HCT116 (cell line): Measurements from ENCODE around the gene STON2. TPM values are rescaled to one million over a fixed set of nuclear protein-coding genes. Genes with fewer than 3 reads are reported as not detected.

Experiments used
- ATAC-seq: fragments of 200-7000 bp; cut with Tn5 transposase; 2 replicates; pipeline ENCODE4 v1.9.1; 2020; ENCODE audit warnings: mild to moderate bottlenecking, moderate library complexity
- BruUV-seq: library from RNA; stranded (reverse); fragments of 400-500 nt; replicated peaks from 2 replicates; lab custom pipeline; 2021; lab: Mats Ljungman, UMichigan
- CTCF ChIA-PET: fragments of 300-600 bp; sonication (Branson Sonifier 250); formaldehyde crosslinking; loops from one replicate; lab custom pipeline; 2021; ENCODE audit warnings: antibody characterized with exemption; lab: Charles Lee
- POLR2A ChIA-PET: fragments of 300-600, 350-600 bp; sonication (Branson Sonifier 250); formaldehyde crosslinking; loops from one replicate; lab custom pipeline; 2021; ENCODE audit warnings: antibody characterized with exemption; lab: Charles Lee
- RAD21 ChIA-PET, 2 experiments: fragments of 300-600 bp; sonication (Branson Sonifier 250); formaldehyde crosslinking; loops; one replicate each; lab custom pipeline; 2023; ENCODE audit warnings: low total read pairs in 2 of 2; ENCODE audit not compliant: uncharacterized antibody in 2 of 2, unreplicated experiment in 2 of 2, low non-redundant PET in 1 of 2; lab: Charles Lee
- DNase-seq: peaks from one replicate; pipeline ENCODE4 v3.0.0-alpha.2; 2010; ENCODE audit warnings: low read depth, low spot score
- H2AFZ ChIP-seq: fragments of 200-600 bp; shearing (Covaris generic), sonication (generic); 2 replicates; pipeline ENCODE4 v1.6.1; 2017; ENCODE audit warnings: low read depth, mixed run types, mixed read lengths, antibody characterized with exemption, low read length; ENCODE audit not compliant: poor library complexity, severe bottlenecking
- H3K27ac ChIP-seq: 2 replicates; pipeline ENCODE4 v1.5.1; 2012; ENCODE audit warnings: low read depth, low read length
- H3K27me3 ChIP-seq: fragments of 200-600 bp; sonication (generic); 2 replicates; pipeline ENCODE4 v1.6.1; 2016; ENCODE audit warnings: mixed run types, low read length, mixed read lengths; ENCODE audit not compliant: insufficient read depth
- H3K36me3 ChIP-seq, 2 experiments: fragments of 200-500 bp in 1 of 2; fragments of 200-600 bp in 1 of 2; sonication (Bioruptor generic) in 1 of 2; sonication (generic) in 1 of 2; 2 replicates each; pipeline versions ENCODE4 v1.5.1 to v1.6.1; 2014 to 2016; ENCODE audit warnings: low read length in 2 of 2, inconsistent platforms in 1 of 2, mixed read lengths in 1 of 2, mixed run types in 1 of 2; ENCODE audit not compliant: insufficient read depth in 2 of 2, control insufficient read depth in 1 of 2
- H3K4me1 ChIP-seq, 2 experiments: fragments of 200-600 bp in 1 of 2; sonication (generic) in 1 of 2; 2 replicates each; pipeline versions ENCODE4 v1.5.1 to v1.6.1; 2012 to 2017; ENCODE audit warnings: low read length in 2 of 2, inconsistent platforms in 1 of 2, mild to moderate bottlenecking in 1 of 2, mixed read lengths in 1 of 2, mixed run types in 1 of 2, moderate library complexity in 1 of 2; ENCODE audit not compliant: insufficient read depth in 2 of 2, control insufficient read depth in 1 of 2
- H3K4me2 ChIP-seq: fragments of 200-600 bp; sonication (generic); 2 replicates; pipeline ENCODE4 v1.6.1; 2017; ENCODE audit warnings: mixed run types, low read length, mixed read lengths
- H3K4me3 ChIP-seq, 2 experiments: fragments of 200-600 bp in 1 of 2; sonication (generic) in 1 of 2; replicated peaks in 1 of 2; 2 replicates each; pipeline ENCODE4 v1.5.1; 2011 to 2016; ENCODE audit warnings: low read length in 2 of 2, control low read depth in 1 of 2, low read depth in 1 of 2, mild to moderate bottlenecking in 1 of 2, mixed read lengths in 1 of 2, mixed run types in 1 of 2
- H3K79me2 ChIP-seq: fragments of 200-600 bp; sonication (generic); 2 replicates; pipeline ENCODE4 v1.6.1; 2017; ENCODE audit warnings: mild to moderate bottlenecking, mixed run types, low read length, moderate library complexity, mixed read lengths; ENCODE audit not compliant: insufficient read depth
- H3K9ac ChIP-seq: fragments of 200-600 bp; sonication (generic); 2 replicates; pipeline ENCODE4 v1.6.1; 2016; ENCODE audit warnings: low read length, mixed read lengths
- H3K9me2 ChIP-seq: fragments of 200-600 bp; sonication (generic), shearing (Covaris generic); 2 replicates; pipeline ENCODE4 v1.6.1; 2017; ENCODE audit warnings: mixed run types, mild to moderate bottlenecking, moderate library complexity; ENCODE audit not compliant: insufficient read depth
- H3K9me3 ChIP-seq, 2 experiments: fragments of 200-500 bp in 1 of 2; fragments of 200-600 bp in 1 of 2; sonication (Bioruptor generic) in 1 of 2; sonication (generic) in 1 of 2; 2 replicates each; pipeline ENCODE4 v1.6.1; 2014 to 2017; ENCODE audit warnings: low read length in 2 of 2, mixed read lengths in 2 of 2, inconsistent platforms in 1 of 2, low read depth in 1 of 2, mild to moderate bottlenecking in 1 of 2, mixed run types in 1 of 2, moderate library complexity in 1 of 2; ENCODE audit not compliant: control insufficient read depth in 1 of 2, insufficient read depth in 1 of 2
- H4K20me1 ChIP-seq: fragments of 200-600 bp; sonication (generic), shearing (Covaris generic); 2 replicates; pipeline ENCODE4 v1.6.1; 2017; ENCODE audit warnings: mixed run types, mild to moderate bottlenecking, moderate library complexity; ENCODE audit not compliant: insufficient read depth
- CEBPB ChIP-seq: IDR thresholded peaks from 2 replicates; pipeline ENCODE4 v1.6.1; 2012; ENCODE audit warnings: low read depth
- EGR1 ChIP-seq: IDR thresholded peaks from 2 replicates; pipeline ENCODE4 v1.6.1; 2012; ENCODE audit warnings: low read depth
- ELF1 ChIP-seq: IDR thresholded peaks from 2 replicates; pipeline ENCODE4 v1.6.1; 2012; ENCODE audit warnings: low read depth, borderline replicate concordance
- EZH2 ChIP-seq: fragments of 200-600 bp; sonication (generic); IDR thresholded peaks from 2 replicates; pipeline ENCODE4 v1.6.1; 2017; ENCODE audit warnings: antibody characterized with exemption, mixed run types
- EZH2phosphoT487 ChIP-seq: fragments of 200-600 bp; IDR thresholded peaks from 2 replicates; pipeline ENCODE4 v1.6.1; 2018; ENCODE audit warnings: antibody characterized with exemption, borderline replicate concordance
- FOSL1 ChIP-seq: IDR thresholded peaks from 2 replicates; pipeline ENCODE4 v1.6.1; 2012; ENCODE audit warnings: low read depth
- JUND ChIP-seq: IDR thresholded peaks from 2 replicates; pipeline ENCODE4 v1.6.1; 2012
- POLR2A ChIP-seq: IDR thresholded peaks from 2 replicates; pipeline ENCODE4 v1.7.0; 2011; ENCODE audit warnings: borderline replicate concordance; ENCODE audit not compliant: insufficient read depth, insufficient read length; ENCODE audit errors: extremely low read depth
- POLR2AphosphoS5 ChIP-seq: IDR thresholded peaks from 2 replicates; pipeline ENCODE4 v1.6.1; 2011; ENCODE audit warnings: mild to moderate bottlenecking, low read depth, low read length, moderate library complexity
- SIN3A ChIP-seq: IDR thresholded peaks from 2 replicates; pipeline ENCODE4 v1.6.1; 2012; ENCODE audit warnings: low read depth
- YY1 ChIP-seq: IDR thresholded peaks from 2 replicates; pipeline ENCODE4 v1.6.1; 2011; ENCODE audit warnings: low read length, low read depth, moderate library complexity, mild to moderate bottlenecking; ENCODE audit not compliant: insufficient replicate concordance; ENCODE audit errors: extremely low read depth
- ZFX ChIP-seq: fragments of 450-650 bp; IDR thresholded peaks from 2 replicates; pipeline ENCODE4 v1.6.1; 2017
- intact Hi-C: fragments of 100-400 bp; cut with micrococcal nuclease; formaldehyde crosslinking; loops from 2 replicates; pipeline ENCODE4 v1.10.0; 2022
- total RNA-seq: library from RNA; stranded (reverse); gene quantifications from one replicate; pipeline ENCODE4 v1.2.1, GENCODE V29; 2021; ENCODE audit not compliant: unreplicated experiment
- TF ChIP-seq, protein P1 (sequence below): IDR thresholded peaks from 2 replicates; pipeline ENCODE4 v1.6.1; 2012
- TF ChIP-seq, protein P2 (sequence below): IDR thresholded peaks from 2 replicates; pipeline ENCODE4 v1.6.1; 2012; ENCODE audit warnings: low read depth
- TF ChIP-seq, protein P3 (sequence below): IDR thresholded peaks from 2 replicates; pipeline ENCODE4 v1.6.1; 2012
- TF ChIP-seq, protein P4 (sequence below): IDR thresholded peaks from 2 replicates; pipeline ENCODE4 v1.6.1; 2011; ENCODE audit warnings: mild to moderate bottlenecking, low read length, moderate library complexity; ENCODE audit not compliant: insufficient replicate concordance; ENCODE audit errors: extremely low read depth

STON2 gene
- total RNA-seq, 1 experiment from 2014 or later = 4.1 TPM

DNA sequence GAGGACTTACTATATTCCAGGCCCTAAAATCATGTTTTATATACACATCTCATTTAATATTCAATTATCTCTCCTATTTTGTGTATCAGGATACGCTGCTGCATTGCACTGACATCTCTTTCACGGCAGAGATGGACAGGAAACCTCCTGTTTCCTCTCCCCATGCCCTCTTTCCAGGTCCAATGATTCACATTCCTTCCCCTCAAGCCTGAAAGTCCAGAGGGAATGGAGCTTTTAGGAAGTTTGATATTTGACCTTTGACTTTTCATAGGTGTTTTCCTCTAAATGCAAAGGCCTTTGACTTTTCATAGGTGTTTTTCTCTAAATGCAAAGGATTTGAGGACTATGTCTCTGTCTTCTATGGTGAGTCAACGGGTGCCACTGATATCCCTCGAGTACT is 89.5 kb downstream of the STON2 start:
- no peaks in the 10 kb centered on the region for H3K4me1 ChIP-seq
- no peaks in the 10 kb centered on the region for H3K79me2 ChIP-seq
- H3K4me3 ChIP-seq = no peak overlapping the region
- ChIA-PET RAD21 (no interaction called here), POLR2A (no interaction called here), CTCF (no interaction called here)
- H3K4me2 ChIP-seq = no peak overlapping the region
- TF ChIP-seq, protein P1, sequence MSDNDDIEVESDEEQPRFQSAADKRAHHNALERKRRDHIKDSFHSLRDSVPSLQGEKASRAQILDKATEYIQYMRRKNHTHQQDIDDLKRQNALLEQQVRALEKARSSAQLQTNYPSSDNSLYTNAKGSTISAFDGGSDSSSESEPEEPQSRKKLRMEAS = no peak
- no peaks in the 10 kb centered on the region for H4K20me1 ChIP-seq
- no TSS peak for BruUV-seq
- no peak overlapping the region for H2AFZ ChIP-seq
- H3K27ac ChIP-seq = no peak overlapping the region
- ATAC-seq (no peak), DNase-seq (no peak)
- H3K36me3 ChIP-seq = no peaks in the 10 kb centered on the region
- H3K9me2 ChIP-seq = no peaks in the 10 kb centered on the region
- H3K27me3 ChIP-seq = no peaks in the 10 kb centered on the region
- no peak overlapping the region for H3K9ac ChIP-seq
- H3K9me3 ChIP-seq = no peaks in the 10 kb centered on the region
- intact Hi-C loops = no loop called here

DNA sequence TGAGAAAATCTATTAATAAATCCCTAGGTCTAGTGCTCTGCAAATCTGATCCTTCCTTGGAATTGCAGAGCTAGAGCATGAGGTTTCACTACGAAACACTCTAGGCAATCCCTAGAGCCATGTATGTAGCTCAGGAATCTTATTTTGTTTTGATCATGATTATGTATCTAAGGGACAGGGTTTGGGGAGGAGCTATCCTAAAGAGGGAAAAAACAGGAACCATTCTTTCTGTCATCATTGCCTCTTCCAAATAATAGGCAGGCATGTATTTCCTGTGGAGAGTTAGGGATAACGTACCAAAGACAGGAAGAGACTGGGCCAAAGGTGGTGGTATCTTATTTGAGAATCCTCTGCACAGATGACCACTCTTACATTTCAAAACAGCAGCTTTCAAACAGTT is 90.6 kb downstream of the STON2 start:
- Histone ChIP-seq H2AFZ (no peak overlapping the region), H3K9me3 (no peaks in the 10 kb centered on the region), H3K4me2 (no peak overlapping the region), H3K9ac (no peak overlapping the region), H3K36me3 (no peaks in the 10 kb centered on the region), H3K27ac (no peak overlapping the region), H3K4me3 (no peak overlapping the region), H3K9me2 (no peaks in the 10 kb centered on the region), H3K79me2 (no peaks in the 10 kb centered on the region), H3K4me1 (no peaks in the 10 kb centered on the region), H4K20me1 (no peaks in the 10 kb centered on the region), H3K27me3 (no peaks in the 10 kb centered on the region)
- ChIA-PET RAD21 (no interaction called here), POLR2A (no interaction called here), CTCF (no interaction called here)
- ATAC-seq (no peak), DNase-seq (no peak)
- intact Hi-C loops = no loop called here
- no TSS peak for BruUV-seq
- TF ChIP-seq, protein P2, sequence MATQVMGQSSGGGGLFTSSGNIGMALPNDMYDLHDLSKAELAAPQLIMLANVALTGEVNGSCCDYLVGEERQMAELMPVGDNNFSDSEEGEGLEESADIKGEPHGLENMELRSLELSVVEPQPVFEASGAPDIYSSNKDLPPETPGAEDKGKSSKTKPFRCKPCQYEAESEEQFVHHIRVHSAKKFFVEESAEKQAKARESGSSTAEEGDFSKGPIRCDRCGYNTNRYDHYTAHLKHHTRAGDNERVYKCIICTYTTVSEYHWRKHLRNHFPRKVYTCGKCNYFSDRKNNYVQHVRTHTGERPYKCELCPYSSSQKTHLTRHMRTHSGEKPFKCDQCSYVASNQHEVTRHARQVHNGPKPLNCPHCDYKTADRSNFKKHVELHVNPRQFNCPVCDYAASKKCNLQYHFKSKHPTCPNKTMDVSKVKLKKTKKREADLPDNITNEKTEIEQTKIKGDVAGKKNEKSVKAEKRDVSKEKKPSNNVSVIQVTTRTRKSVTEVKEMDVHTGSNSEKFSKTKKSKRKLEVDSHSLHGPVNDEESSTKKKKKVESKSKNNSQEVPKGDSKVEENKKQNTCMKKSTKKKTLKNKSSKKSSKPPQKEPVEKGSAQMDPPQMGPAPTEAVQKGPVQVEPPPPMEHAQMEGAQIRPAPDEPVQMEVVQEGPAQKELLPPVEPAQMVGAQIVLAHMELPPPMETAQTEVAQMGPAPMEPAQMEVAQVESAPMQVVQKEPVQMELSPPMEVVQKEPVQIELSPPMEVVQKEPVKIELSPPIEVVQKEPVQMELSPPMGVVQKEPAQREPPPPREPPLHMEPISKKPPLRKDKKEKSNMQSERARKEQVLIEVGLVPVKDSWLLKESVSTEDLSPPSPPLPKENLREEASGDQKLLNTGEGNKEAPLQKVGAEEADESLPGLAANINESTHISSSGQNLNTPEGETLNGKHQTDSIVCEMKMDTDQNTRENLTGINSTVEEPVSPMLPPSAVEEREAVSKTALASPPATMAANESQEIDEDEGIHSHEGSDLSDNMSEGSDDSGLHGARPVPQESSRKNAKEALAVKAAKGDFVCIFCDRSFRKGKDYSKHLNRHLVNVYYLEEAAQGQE = no peak
- no peak for TF ChIP-seq YY1
- no peak for TF ChIP-seq CEBPB
- no peak for TF ChIP-seq EGR1
- no peak for TF ChIP-seq POLR2AphosphoS5
- TF ChIP-seq JUND = no peak
- TF ChIP-seq EZH2phosphoT487 = no peak
- TF ChIP-seq, protein P3, sequence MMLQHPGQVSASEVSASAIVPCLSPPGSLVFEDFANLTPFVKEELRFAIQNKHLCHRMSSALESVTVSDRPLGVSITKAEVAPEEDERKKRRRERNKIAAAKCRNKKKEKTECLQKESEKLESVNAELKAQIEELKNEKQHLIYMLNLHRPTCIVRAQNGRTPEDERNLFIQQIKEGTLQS = no peak
- TF ChIP-seq, protein P4, sequence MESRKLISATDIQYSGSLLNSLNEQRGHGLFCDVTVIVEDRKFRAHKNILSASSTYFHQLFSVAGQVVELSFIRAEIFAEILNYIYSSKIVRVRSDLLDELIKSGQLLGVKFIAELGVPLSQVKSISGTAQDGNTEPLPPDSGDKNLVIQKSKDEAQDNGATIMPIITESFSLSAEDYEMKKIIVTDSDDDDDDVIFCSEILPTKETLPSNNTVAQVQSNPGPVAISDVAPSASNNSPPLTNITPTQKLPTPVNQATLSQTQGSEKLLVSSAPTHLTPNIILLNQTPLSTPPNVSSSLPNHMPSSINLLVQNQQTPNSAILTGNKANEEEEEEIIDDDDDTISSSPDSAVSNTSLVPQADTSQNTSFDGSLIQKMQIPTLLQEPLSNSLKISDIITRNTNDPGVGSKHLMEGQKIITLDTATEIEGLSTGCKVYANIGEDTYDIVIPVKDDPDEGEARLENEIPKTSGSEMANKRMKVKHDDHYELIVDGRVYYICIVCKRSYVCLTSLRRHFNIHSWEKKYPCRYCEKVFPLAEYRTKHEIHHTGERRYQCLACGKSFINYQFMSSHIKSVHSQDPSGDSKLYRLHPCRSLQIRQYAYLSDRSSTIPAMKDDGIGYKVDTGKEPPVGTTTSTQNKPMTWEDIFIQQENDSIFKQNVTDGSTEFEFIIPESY = no peak
- no peak for TF ChIP-seq ZFX
- no peak for TF ChIP-seq SIN3A
- TF ChIP-seq POLR2A = no peak
- no peak for TF ChIP-seq ELF1
- TF ChIP-seq FOSL1 = no peak
- TF ChIP-seq EZH2 = no peak
- TF ChIP-seq, protein P1 = no peak
